Measurements from ENCODE around the gene ACR.

The ACR gene

GRCh38 chr22:50702821-50703725, 34.9 kb upstream of the ACR start:
- no peak for DNase-seq

- DNase-seq, result no peak
Measured at GRCh38 chr22:50703726-50704509, 34.1 kb upstream of the ACR start.

GRCh38 chr22:50704510-50705218, 33.3 kb upstream of the ACR start:
- no peak for DNase-seq

- no peak for DNase-seq
Measured at GRCh38 chr22:50705219-50705691, 32.7 kb upstream of the ACR start.

GRCh38 chr22:50705851-50706351, 32.1 kb upstream of the ACR start:
- DNase-seq, result no peak

- DNase-seq, result no peak
Measured at GRCh38 chr22:50706481-50707125, 31.4 kb upstream of the ACR start.

- no peak for DNase-seq
Measured at GRCh38 chr22:50708474-50708873, 29.5 kb upstream of the ACR start.

GRCh38 chr22:50708996-50709395, 29.0 kb upstream of the ACR start:
- DNase-seq, result no peak

GRCh38 chr22:50710221-50710620, 27.8 kb upstream of the ACR start:
- DNase-seq, result no peak

GRCh38 chr22:50710886-50711285, 27.1 kb upstream of the ACR start:
- DNase-seq, result no peak

GRCh38 chr22:50711446-50712340, 26.3 kb upstream of the ACR start:
- no peak for DNase-seq

GRCh38 chr22:50712341-50713007, 25.5 kb upstream of the ACR start:
- no peak for DNase-seq

- DNase-seq, result no peak
Measured at GRCh38 chr22:50713008-50713385, 25.0 kb upstream of the ACR start.

- DNase-seq, result no peak
Measured at GRCh38 chr22:50713571-50714056, 24.4 kb upstream of the ACR start.

- no peak for DNase-seq
Measured at GRCh38 chr22:50714150-50714549, 23.9 kb upstream of the ACR start.

- DNase-seq, result no peak
Measured at GRCh38 chr22:50714631-50715179, 23.3 kb upstream of the ACR start.

- no peak for DNase-seq
Measured at GRCh38 chr22:50715250-50715649, 22.8 kb upstream of the ACR start.

- no peak for DNase-seq
Measured at GRCh38 chr22:50715776-50716175, 22.2 kb upstream of the ACR start.

- DNase-seq, result no peak
Measured at GRCh38 chr22:50716290-50717024, 21.5 kb upstream of the ACR start.
